Measurements from ENCODE around the gene EDIL3. TPM values are rescaled to one million over a fixed set of nuclear protein-coding genes. Genes with fewer than 3 reads are reported as not detected.

Gene EDIL3
- total and polyA plus RNA-seq, 2 donors (not counting 1 experiment from before 2014, with no cell fraction given): not detected

- no peaks in the 10 kb centered on the region for H4K20me1 ChIP-seq (ENCODE audit: control insufficient read depth, insufficient read depth, low read length, poor library complexity, severe bottlenecking)
- no peaks in the 10 kb centered on the region for H3K9me3 ChIP-seq (ENCODE audit: control extremely low read depth in 1 of 3, control insufficient read depth in 2 of 3, insufficient read depth in 1 of 3, low read length in 2 of 3)
- no peaks in the 10 kb centered on the region for H3K4me1 ChIP-seq (ENCODE audit: control insufficient read depth in 2 of 2, insufficient read depth in 2 of 2, low read length in 2 of 2)
- CTCF ChIA-PET: no interaction called here
- no peak overlapping the region for H3K9ac ChIP-seq (ENCODE audit: low read length)
- Mint-ChIP-seq H3K4me1 (no peaks in the 10 kb centered on the region), H3K27me3 (no peaks in the 10 kb centered on the region), H3K4me3 (no peak overlapping the region), H3K27ac (no peak overlapping the region), H3K9me3 (ENCODE audit: insufficient read depth) (no peaks in the 10 kb centered on the region)
- POLR2A ChIA-PET: no interaction called here
- TF ChIP-seq, protein P1, sequence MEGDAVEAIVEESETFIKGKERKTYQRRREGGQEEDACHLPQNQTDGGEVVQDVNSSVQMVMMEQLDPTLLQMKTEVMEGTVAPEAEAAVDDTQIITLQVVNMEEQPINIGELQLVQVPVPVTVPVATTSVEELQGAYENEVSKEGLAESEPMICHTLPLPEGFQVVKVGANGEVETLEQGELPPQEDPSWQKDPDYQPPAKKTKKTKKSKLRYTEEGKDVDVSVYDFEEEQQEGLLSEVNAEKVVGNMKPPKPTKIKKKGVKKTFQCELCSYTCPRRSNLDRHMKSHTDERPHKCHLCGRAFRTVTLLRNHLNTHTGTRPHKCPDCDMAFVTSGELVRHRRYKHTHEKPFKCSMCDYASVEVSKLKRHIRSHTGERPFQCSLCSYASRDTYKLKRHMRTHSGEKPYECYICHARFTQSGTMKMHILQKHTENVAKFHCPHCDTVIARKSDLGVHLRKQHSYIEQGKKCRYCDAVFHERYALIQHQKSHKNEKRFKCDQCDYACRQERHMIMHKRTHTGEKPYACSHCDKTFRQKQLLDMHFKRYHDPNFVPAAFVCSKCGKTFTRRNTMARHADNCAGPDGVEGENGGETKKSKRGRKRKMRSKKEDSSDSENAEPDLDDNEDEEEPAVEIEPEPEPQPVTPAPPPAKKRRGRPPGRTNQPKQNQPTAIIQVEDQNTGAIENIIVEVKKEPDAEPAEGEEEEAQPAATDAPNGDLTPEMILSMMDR (IDR thresholded peaks at IDR 0.05): no peak
- TF ChIP-seq EZH2 (IDR thresholded peaks at IDR 0.05; ENCODE audit: borderline replicate concordance, insufficient read depth, low read depth, low read length, poor library complexity, severe bottlenecking): no peak
- no peaks in the 10 kb centered on the region for H3K36me3 ChIP-seq (replicated peaks in 1 of 2; ENCODE audit: control extremely low read depth in 1 of 2, control insufficient read depth in 1 of 2, extremely low read depth in 1 of 2, insufficient read depth in 2 of 2, low read length in 1 of 2)
- H3K4me3 ChIP-seq (ENCODE audit: control extremely low read depth in 1 of 5, extremely low read depth in 1 of 5, insufficient read depth in 1 of 5, low read depth in 2 of 5, low read length in 4 of 5): no peak overlapping the region
- H3K27ac ChIP-seq (ENCODE audit: low read length in 2 of 2): no peak overlapping the region
- no peaks in the 10 kb centered on the region for H3K27me3 ChIP-seq (replicated peaks in 1 of 4; ENCODE audit: control extremely low read depth in 1 of 4, control insufficient read depth in 3 of 4, insufficient read depth in 4 of 4, low read length in 3 of 4)
- no peak overlapping the region for H2AFZ ChIP-seq (ENCODE audit: insufficient read depth, low read depth, low read length, poor library complexity, severe bottlenecking)
- ATAC-seq (ENCODE audit: low read depth) (no peak), DNase-seq (no peak)
- intact Hi-C loops (cut with micrococcal nuclease): no loop called here
- no peak overlapping the region for H3K4me2 ChIP-seq (replicated peaks; ENCODE audit: low read depth, low read length, poor library complexity, severe bottlenecking)
- no peaks in the 10 kb centered on the region for H3K79me2 ChIP-seq (ENCODE audit: control insufficient read depth, insufficient read depth, low read length)
Observed at GRCh38 chr5:84362061-84362720, 22.5 kb downstream of the EDIL3 start.

- DNase-seq: no peak
- H4K20me1 ChIP-seq (ENCODE audit: control insufficient read depth, insufficient read depth, low read length, poor library complexity, severe bottlenecking): no peaks in the 10 kb centered on the region
- no peaks in the 10 kb centered on the region for H3K27me3 Mint-ChIP-seq
- no peak overlapping the region for H3K4me3 Mint-ChIP-seq
- H3K4me1 ChIP-seq (ENCODE audit: control insufficient read depth in 2 of 2, insufficient read depth in 2 of 2, low read length in 2 of 2): no peaks in the 10 kb centered on the region
- H3K27me3 ChIP-seq (replicated peaks in 1 of 4; ENCODE audit: control extremely low read depth in 1 of 4, control insufficient read depth in 3 of 4, insufficient read depth in 4 of 4, low read length in 3 of 4): no peaks in the 10 kb centered on the region
- WGBS (ENCODE audit: insufficient coverage): no CpG with 5 or more reads among the region's 2 CpGs
- H3K36me3 ChIP-seq (replicated peaks in 1 of 2; ENCODE audit: control extremely low read depth in 1 of 2, control insufficient read depth in 1 of 2, extremely low read depth in 1 of 2, insufficient read depth in 2 of 2, low read length in 1 of 2): no peaks in the 10 kb centered on the region
- no peak overlapping the region for H2AFZ ChIP-seq (ENCODE audit: insufficient read depth, low read depth, low read length, poor library complexity, severe bottlenecking)
- H3K27ac Mint-ChIP-seq: no peak overlapping the region
- no peak overlapping the region for H3K4me3 ChIP-seq (ENCODE audit: control extremely low read depth in 1 of 5, extremely low read depth in 1 of 5, insufficient read depth in 1 of 5, low read depth in 2 of 5, low read length in 4 of 5)
- H3K9me3 ChIP-seq (ENCODE audit: control extremely low read depth in 1 of 3, control insufficient read depth in 2 of 3, insufficient read depth in 1 of 3, low read length in 2 of 3): no peaks in the 10 kb centered on the region
- no peak overlapping the region for H3K27ac ChIP-seq (ENCODE audit: low read length in 2 of 2)
- no peaks in the 10 kb centered on the region for H3K4me1 Mint-ChIP-seq
- no peak for TF ChIP-seq EZH2 (IDR thresholded peaks at IDR 0.05; ENCODE audit: borderline replicate concordance, insufficient read depth, low read depth, low read length, poor library complexity, severe bottlenecking)
- TF ChIP-seq, protein P1 (IDR thresholded peaks at IDR 0.05): no peak
- no peak overlapping the region for H3K4me2 ChIP-seq (replicated peaks; ENCODE audit: low read depth, low read length, poor library complexity, severe bottlenecking)
- ChIA-PET POLR2A (no interaction called here), CTCF (no interaction called here)
- H3K9ac ChIP-seq (ENCODE audit: low read length): no peak overlapping the region
- H3K9me3 Mint-ChIP-seq (ENCODE audit: insufficient read depth): no peaks in the 10 kb centered on the region
- intact Hi-C loops (cut with micrococcal nuclease): no loop called here
- no peaks in the 10 kb centered on the region for H3K79me2 ChIP-seq (ENCODE audit: control insufficient read depth, insufficient read depth, low read length)
- no peak for ATAC-seq (ENCODE audit: low read depth)
Observed at GRCh38 chr5:84361572-84361971, 23.1 kb downstream of the EDIL3 start.

Measured in B cell (primary cell).